Loucy (cell line): ENCODE data around the gene LHX4.
"Not testable (repeated sequence)": the region's sequence is repeated elsewhere in the genome, so short reads cannot be mapped to it uniquely, and the experiment has no call there.

Experiments
- H2AFZ ChIP-seq: fragments of 200-600 bp; sonication (generic); 2 replicates; pipeline ENCODE4 v1.6.0; 2016; ENCODE audit warnings: antibody characterized with exemption, mild to moderate bottlenecking, low read length, moderate library complexity
- H3F3A ChIP-seq: fragments of 200-600 bp; 2 replicates; pipeline ENCODE4 v1.6.0; 2016; ENCODE audit warnings: antibody characterized with exemption, low read depth, mild to moderate bottlenecking
- H3K27me3 ChIP-seq: fragments of 200-600 bp; sonication (generic); 2 replicates; pipeline ENCODE4 v1.6.1; 2014; ENCODE audit warnings: low read length, mild to moderate bottlenecking; ENCODE audit not compliant: insufficient read depth, poor library complexity, severe bottlenecking
- H3K36me3 ChIP-seq: fragments of 200-600 bp; sonication (generic); 2 replicates; pipeline ENCODE4 v1.6.1; 2016; ENCODE audit warnings: low read length; ENCODE audit not compliant: insufficient read depth
- H3K4me1 ChIP-seq: fragments of 200-600 bp; sonication (generic); 2 replicates; pipeline ENCODE4 v1.5.1; 2014; ENCODE audit warnings: low read length, mild to moderate bottlenecking; ENCODE audit not compliant: insufficient read depth, poor library complexity, severe bottlenecking
- H3K4me2 ChIP-seq: fragments of 200-600 bp; sonication (generic); 2 replicates; pipeline ENCODE4 v1.6.0; 2014; ENCODE audit warnings: antibody characterized with exemption, low read length, low read depth, mild to moderate bottlenecking; ENCODE audit not compliant: poor library complexity, severe bottlenecking
- H3K4me3 ChIP-seq: fragments of 200-600 bp; sonication (generic); 2 replicates; pipeline ENCODE4 v1.5.1; 2014; ENCODE audit warnings: low read length, mild to moderate bottlenecking, mixed read lengths; ENCODE audit not compliant: poor library complexity, severe bottlenecking
- H3K79me2 ChIP-seq: fragments of 200-600 bp; sonication (generic); 2 replicates; pipeline ENCODE4 v1.6.1; 2014; ENCODE audit warnings: low read length; ENCODE audit not compliant: insufficient read depth
- H3K9ac ChIP-seq: fragments of 200-600 bp; sonication (generic); 2 replicates; pipeline ENCODE4 v1.6.0; 2014; ENCODE audit warnings: mild to moderate bottlenecking, low read depth, low read length, moderate library complexity; ENCODE audit not compliant: poor library complexity, severe bottlenecking
- H3K9me2 ChIP-seq: fragments of 200-600 bp; sonication (generic); replicated peaks from 2 replicates; pipeline ENCODE4 v1.6.1; 2016; ENCODE audit warnings: low read depth, low read length, mixed read lengths
- H3K9me3 ChIP-seq: fragments of 200-600 bp; sonication (generic); 2 replicates; pipeline ENCODE4 v1.6.1; 2014; ENCODE audit warnings: mild to moderate bottlenecking, antibody characterized with exemption, low read length, low read depth; ENCODE audit not compliant: insufficient read depth
- H4K20me1 ChIP-seq: fragments of 200-600 bp; sonication (generic); 2 replicates; pipeline ENCODE4 v1.6.0; 2014; ENCODE audit warnings: antibody characterized with exemption, low read length, mild to moderate bottlenecking; ENCODE audit not compliant: insufficient read depth, poor library complexity, severe bottlenecking
- EZH2phosphoT487 ChIP-seq: fragments of 200-600 bp; IDR thresholded peaks from 2 replicates; pipeline ENCODE4 v1.6.1; 2018; ENCODE audit warnings: antibody characterized with exemption, mild to moderate bottlenecking, moderate library complexity, borderline replicate concordance
- TF ChIP-seq, protein P1 (sequence below): fragments of 200-600 bp; sonication (generic); conservative IDR thresholded peaks from 2 replicates; pipeline ENCODE4 v1.5.1; 2014; ENCODE audit warnings: mild to moderate bottlenecking, antibody characterized with exemption, low read length

Gene LHX4

GRCh38 chr1:180201451-180202200, 28.4 kb upstream of the LHX4 start:
- H3K9me3 ChIP-seq, result no peaks in the 10 kb centered on the region
- TF ChIP-seq, protein P1, sequence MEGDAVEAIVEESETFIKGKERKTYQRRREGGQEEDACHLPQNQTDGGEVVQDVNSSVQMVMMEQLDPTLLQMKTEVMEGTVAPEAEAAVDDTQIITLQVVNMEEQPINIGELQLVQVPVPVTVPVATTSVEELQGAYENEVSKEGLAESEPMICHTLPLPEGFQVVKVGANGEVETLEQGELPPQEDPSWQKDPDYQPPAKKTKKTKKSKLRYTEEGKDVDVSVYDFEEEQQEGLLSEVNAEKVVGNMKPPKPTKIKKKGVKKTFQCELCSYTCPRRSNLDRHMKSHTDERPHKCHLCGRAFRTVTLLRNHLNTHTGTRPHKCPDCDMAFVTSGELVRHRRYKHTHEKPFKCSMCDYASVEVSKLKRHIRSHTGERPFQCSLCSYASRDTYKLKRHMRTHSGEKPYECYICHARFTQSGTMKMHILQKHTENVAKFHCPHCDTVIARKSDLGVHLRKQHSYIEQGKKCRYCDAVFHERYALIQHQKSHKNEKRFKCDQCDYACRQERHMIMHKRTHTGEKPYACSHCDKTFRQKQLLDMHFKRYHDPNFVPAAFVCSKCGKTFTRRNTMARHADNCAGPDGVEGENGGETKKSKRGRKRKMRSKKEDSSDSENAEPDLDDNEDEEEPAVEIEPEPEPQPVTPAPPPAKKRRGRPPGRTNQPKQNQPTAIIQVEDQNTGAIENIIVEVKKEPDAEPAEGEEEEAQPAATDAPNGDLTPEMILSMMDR, result no peak
- no peak for TF ChIP-seq EZH2phosphoT487

GRCh38 chr1:180202588-180202987, 27.5 kb upstream of the LHX4 start:
- peaks cover 14% of the 10 kb centered on the region; the same call in 1 of the 2 replicates for H3K79me2 ChIP-seq
- H4K20me1 ChIP-seq, H3K4me3 ChIP-seq, H3K9me3 ChIP-seq, H2AFZ ChIP-seq, H3F3A ChIP-seq, H3K27me3 ChIP-seq, H3K9me2 ChIP-seq, H3K4me2 ChIP-seq, H3K9ac ChIP-seq: not testable (repeated sequence)
- H3K36me3 ChIP-seq, result peaks cover 11% of the 10 kb centered on the region; the same call in 1 of the 2 replicates
- peaks cover 21% of the 10 kb centered on the region for H3K4me1 ChIP-seq

More at GRCh38 chr1:180201451-180202200, 28.4 kb upstream of the LHX4 start:
- Histone ChIP-seq H2AFZ (no peak overlapping the region), H3K79me2 (peaks cover 23% of the 10 kb centered on the region; the same call in 1 of the 2 replicates), H3K27me3 (no peaks in the 10 kb centered on the region), H3F3A (no peaks in the 10 kb centered on the region), H3K9ac (no peak overlapping the region), H3K9me2 (no peaks in the 10 kb centered on the region), H3K4me2 (no peak overlapping the region), H3K36me3 (peaks cover 21% of the 10 kb centered on the region; the same call in 1 of the 2 replicates), H3K4me3 (no peak overlapping the region), H4K20me1 (no peaks in the 10 kb centered on the region), H3K4me1 (peaks cover 27% of the 10 kb centered on the region)

GRCh38 chr1:180204231-180204630, 25.8 kb upstream of the LHX4 start:
- H3K27me3 ChIP-seq, result no peaks in the 10 kb centered on the region
- no peaks in the 10 kb centered on the region for H3K9me2 ChIP-seq
- H3K9ac ChIP-seq, result no peak overlapping the region
- no peak overlapping the region for H3K4me3 ChIP-seq
- H3F3A ChIP-seq, result no peaks in the 10 kb centered on the region
- H3K79me2 ChIP-seq, result 0 out of 2 replicates have a peak, but pooled peaks cover under 1% of the 10 kb centered on the region
- peaks cover 8% of the 10 kb centered on the region for H3K4me1 ChIP-seq
- H2AFZ ChIP-seq, result no peak overlapping the region
- H4K20me1 ChIP-seq, result no peaks in the 10 kb centered on the region
- no peak overlapping the region for H3K4me2 ChIP-seq
- no peaks in the 10 kb centered on the region; the same call in 1 of the 2 replicates for H3K36me3 ChIP-seq
- H3K9me3 ChIP-seq, result no peaks in the 10 kb centered on the region
- no peak for TF ChIP-seq EZH2phosphoT487
- TF ChIP-seq, protein P1, result no peak

- no peak for TF ChIP-seq EZH2phosphoT487
- TF ChIP-seq, protein P1, result no peak
- no peaks in the 10 kb centered on the region for H3K79me2 ChIP-seq
- no peak overlapping the region for H3K9ac ChIP-seq
- H3K9me2 ChIP-seq, result no peaks in the 10 kb centered on the region
- H3K4me1 ChIP-seq, result peaks cover 8% of the 10 kb centered on the region
- H4K20me1 ChIP-seq, result no peaks in the 10 kb centered on the region
- no peaks in the 10 kb centered on the region for H3F3A ChIP-seq
- H3K4me2 ChIP-seq, result no peak overlapping the region
- no peaks in the 10 kb centered on the region for H3K36me3 ChIP-seq
- H3K4me3 ChIP-seq, result no peak overlapping the region
- H2AFZ ChIP-seq, result no peak overlapping the region
- no peaks in the 10 kb centered on the region for H3K9me3 ChIP-seq
- H3K27me3 ChIP-seq, result no peaks in the 10 kb centered on the region
Observed at GRCh38 chr1:180206581-180206980, 23.5 kb upstream of the LHX4 start.
